WI38 (cell line): ENCODE measurements around the gene SSH2.

ENCODE experiments used
- H3K4me3 ChIP-seq: 2 replicates; pipeline ENCODE4 v1.5.1; 2011; ENCODE audit warnings: low read depth, mild to moderate bottlenecking, control low read depth, low read length
- TF ChIP-seq, protein P1 (sequence below): IDR thresholded peaks from 2 replicates; pipeline ENCODE4 v1.5.1; 2012; ENCODE audit warnings: low read depth, mild to moderate bottlenecking, control low read depth, low read length

The SSH2 gene

DNA sequence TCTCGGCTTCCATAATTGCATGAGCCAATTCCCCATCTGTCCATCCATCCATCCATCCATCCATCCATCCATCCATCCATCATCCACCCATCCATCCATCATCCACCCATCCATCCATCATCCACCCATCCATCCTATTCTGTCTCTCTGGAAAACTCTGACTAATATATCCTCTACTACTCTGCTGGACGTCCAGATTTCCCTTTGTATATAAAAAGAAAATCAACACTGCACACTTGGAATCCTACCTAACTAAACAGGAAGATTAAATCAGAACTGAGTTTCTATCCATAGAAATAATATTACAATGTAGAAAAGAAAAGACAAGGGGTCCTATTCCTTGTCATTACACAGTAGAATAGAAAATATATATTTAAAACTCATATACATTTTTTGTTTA lies 157.0 kb downstream of the SSH2 start:
- TF ChIP-seq, protein P1, sequence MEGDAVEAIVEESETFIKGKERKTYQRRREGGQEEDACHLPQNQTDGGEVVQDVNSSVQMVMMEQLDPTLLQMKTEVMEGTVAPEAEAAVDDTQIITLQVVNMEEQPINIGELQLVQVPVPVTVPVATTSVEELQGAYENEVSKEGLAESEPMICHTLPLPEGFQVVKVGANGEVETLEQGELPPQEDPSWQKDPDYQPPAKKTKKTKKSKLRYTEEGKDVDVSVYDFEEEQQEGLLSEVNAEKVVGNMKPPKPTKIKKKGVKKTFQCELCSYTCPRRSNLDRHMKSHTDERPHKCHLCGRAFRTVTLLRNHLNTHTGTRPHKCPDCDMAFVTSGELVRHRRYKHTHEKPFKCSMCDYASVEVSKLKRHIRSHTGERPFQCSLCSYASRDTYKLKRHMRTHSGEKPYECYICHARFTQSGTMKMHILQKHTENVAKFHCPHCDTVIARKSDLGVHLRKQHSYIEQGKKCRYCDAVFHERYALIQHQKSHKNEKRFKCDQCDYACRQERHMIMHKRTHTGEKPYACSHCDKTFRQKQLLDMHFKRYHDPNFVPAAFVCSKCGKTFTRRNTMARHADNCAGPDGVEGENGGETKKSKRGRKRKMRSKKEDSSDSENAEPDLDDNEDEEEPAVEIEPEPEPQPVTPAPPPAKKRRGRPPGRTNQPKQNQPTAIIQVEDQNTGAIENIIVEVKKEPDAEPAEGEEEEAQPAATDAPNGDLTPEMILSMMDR: no peak
- H3K4me3 ChIP-seq: no peak overlapping the region

DNA sequence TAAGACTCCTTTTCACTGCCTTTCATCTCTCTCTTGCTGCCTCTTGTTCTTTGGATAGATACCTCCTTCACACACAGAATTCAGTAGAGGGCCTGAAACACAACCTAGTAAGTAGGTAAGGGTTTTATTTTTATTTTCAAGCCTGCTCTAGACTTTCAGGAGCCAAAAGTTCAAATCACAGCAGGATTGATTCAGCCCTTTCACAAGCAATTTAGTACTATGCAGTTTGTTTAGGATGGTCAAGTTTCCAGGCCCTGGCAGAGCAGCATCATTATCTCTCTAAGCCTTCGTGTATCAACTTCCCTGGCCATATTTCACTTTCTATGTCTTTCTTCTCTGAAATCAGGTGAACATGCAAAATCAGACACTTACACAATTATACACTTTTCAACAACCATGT lies 158.5 kb downstream of the SSH2 start:
- no peak overlapping the region for H3K4me3 ChIP-seq
- TF ChIP-seq, protein P1: no peak

DNA sequence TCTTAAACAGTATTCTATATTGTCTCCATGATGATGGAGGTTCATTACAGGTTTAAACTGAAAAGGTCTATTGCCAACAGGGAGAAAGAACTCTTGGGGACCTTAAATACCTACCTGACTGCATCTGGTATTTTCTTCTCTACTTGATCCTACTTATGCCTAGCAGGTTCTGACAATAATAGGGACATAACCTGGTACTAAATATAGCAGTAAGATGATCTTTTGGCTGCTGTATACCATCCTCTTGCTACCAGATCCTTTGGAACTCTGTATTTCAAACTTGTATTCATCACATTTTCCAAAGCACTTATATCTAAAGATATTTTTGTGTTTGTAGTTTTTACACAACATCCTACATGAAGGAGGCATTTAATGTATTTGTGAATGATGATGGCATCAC lies 160.8 kb downstream of the SSH2 start:
- TF ChIP-seq, protein P1: no peak
- no peak overlapping the region for H3K4me3 ChIP-seq

DNA sequence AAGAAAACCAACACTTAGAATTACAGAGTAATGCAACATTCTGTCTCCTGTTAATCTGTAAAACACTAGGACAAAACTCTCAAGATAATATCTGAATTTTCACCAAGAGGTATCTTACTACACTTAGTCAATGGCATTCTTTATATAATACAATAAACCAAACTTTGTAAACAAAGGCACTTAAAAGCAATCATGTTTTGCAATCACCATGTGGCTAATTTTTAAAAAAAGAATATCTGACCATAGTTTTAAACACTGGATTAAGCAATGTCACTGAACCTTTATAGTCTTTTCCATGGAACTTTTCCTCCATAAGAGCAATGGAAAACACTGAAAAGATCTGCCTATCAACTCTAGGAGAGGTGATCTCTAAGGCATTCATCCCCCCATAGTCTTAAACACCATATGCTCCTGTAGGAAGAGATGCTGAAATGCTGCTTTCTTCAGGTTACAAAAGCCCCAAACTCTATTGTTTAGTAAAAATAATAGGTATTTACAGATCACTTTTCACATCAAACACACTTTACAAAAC lies 163.2 kb downstream of the SSH2 start:
- TF ChIP-seq, protein P1: no peak
- H3K4me3 ChIP-seq: no peak overlapping the region

DNA sequence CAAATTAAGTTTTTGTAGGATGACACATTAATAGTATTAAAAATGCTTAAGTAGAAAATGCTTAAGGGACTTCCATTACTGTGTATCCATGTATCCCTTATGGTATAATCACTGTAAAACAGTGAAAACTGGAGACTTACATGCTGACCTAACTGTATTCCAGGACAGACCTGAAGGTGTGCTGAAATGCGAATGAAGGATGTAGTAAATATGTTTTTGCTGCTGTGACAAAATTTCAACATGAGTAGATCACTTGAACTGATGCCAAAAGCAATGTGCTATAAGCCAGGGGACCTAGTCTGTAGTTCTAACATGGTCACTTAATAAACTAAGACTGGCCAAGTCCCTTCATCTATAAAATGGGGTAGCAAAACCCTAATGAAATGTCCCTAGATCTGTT lies 165.3 kb downstream of the SSH2 start:
- no peak overlapping the region for H3K4me3 ChIP-seq
- TF ChIP-seq, protein P1: no peak

DNA sequence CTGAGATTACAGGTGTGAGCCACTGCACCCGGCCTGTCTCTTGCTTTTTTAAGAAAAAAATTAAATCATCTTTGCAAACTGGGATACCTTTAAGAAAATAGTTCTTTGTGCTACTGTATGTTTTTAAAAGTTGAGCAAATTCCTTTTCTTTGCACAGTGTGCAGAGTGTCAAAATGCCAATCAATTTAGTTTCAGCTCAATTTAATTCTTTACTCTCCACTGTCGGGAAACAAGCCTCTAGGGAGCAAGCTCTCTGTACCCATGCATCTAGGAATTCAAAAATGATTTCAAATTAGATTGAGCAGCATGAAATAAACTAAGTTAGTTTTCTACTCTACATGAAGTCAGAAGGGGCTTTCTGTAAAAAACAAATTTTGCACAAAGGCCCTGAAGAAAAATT lies 165.8 kb downstream of the SSH2 start:
- H3K4me3 ChIP-seq: no peak overlapping the region

DNA sequence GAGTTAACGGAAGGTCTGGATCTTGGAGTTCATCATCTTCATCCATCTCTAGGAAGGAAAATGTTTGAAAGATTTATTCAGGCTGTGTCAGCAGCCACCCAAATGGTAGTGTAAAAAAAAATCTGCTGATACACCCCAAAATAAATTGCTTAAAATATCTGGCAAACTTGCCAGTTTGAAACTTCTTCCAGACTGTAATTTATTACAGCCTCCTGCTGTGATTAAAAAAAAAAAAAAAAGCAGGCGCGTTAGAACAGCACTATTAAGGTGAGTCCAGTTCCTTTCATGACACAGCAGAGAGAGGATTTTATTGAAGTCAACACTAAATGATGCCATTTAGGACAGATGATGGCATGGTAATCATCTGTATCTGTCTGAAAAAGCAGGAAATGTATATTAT lies 166.8 kb downstream of the SSH2 start:
- H3K4me3 ChIP-seq: no peak overlapping the region
- TF ChIP-seq, protein P1: no peak

More for the DNA sequence above, 165.8 kb downstream of the SSH2 start:
- TF ChIP-seq, protein P1: no peak
